Activated CD8-positive, alpha-beta memory T cell treated with anti-CD3 and anti-CD28 coated beads, Interleukin-2, amount 50 U/mL, for 24 hours (primary cell): Measurements from ENCODE around the gene GTPBP2.
"Not testable (repeated sequence)": the region's sequence is repeated elsewhere in the genome, so short reads cannot be mapped to it uniquely, and the experiment has no call there.

Source experiments
- DNase-seq: peaks from one replicate; pipeline ENCODE4 v3.0.0-alpha.2; 2020; ENCODE audit errors: extremely low read depth

Gene GTPBP2

GRCh38 chr6:43658161-43658560 lies 29.1 kb upstream of the GTPBP2 start:
- DNase-seq: no peak

- DNase-seq: no peak
Measured at GRCh38 chr6:43657221-43657802, 28.2 kb upstream of the GTPBP2 start.

GRCh38 chr6:43652822-43653221 lies 23.8 kb upstream of the GTPBP2 start:
- DNase-seq: not testable (repeated sequence)

- DNase-seq: no peak
Measured at GRCh38 chr6:43648248-43648647, 19.2 kb upstream of the GTPBP2 start.

- DNase-seq: no peak
Measured at GRCh38 chr6:43647613-43648012, 18.5 kb upstream of the GTPBP2 start.

GRCh38 chr6:43645613-43645964 lies 16.5 kb upstream of the GTPBP2 start:
- no peak for DNase-seq

- DNase-seq: no peak
Measured at GRCh38 chr6:43644940-43645612, 16.0 kb upstream of the GTPBP2 start, which contains the start of gene RSPH9. Gene RSPH9 (plus strand): TSS chr6:43645036. CDS start chr6:43645099, 63 bp downstream.

- no peak for DNase-seq
Measured at GRCh38 chr6:43639984-43640800, 11.1 kb upstream of the GTPBP2 start.

- no peak for DNase-seq
Measured at GRCh38 chr6:43636308-43636659, 7.2 kb upstream of the GTPBP2 start.

- peak; percentile 63 for DNase-seq
Measured at GRCh38 chr6:43635387-43636307, 6.6 kb upstream of the GTPBP2 start, which contains the start of gene MAD2L1BP. Gene MAD2L1BP (plus strand): TSS chr6:43635840. CDS start chr6:43635876, 36 bp downstream.

- DNase-seq: no peak
Measured at GRCh38 chr6:43634702-43635303, 5.7 kb upstream of the GTPBP2 start.

GRCh38 chr6:43633002-43633401 lies 3.9 kb upstream of the GTPBP2 start:
- not testable (repeated sequence) for DNase-seq

- no peak for DNase-seq
Measured at GRCh38 chr6:43630980-43631619, 2.0 kb upstream of the GTPBP2 start.

- peak; percentile 75 for DNase-seq
Measured at GRCh38 chr6:43629505-43630300, 639 bp upstream of the GTPBP2 start.

GRCh38 chr6:43628393-43629103 lies 516 bp downstream of the GTPBP2 start:
- no peak for DNase-seq

- no peak for DNase-seq
Measured at GRCh38 chr6:43627008-43627825, 1.8 kb downstream of the GTPBP2 start.

GRCh38 chr6:43625393-43625992 lies 3.6 kb downstream of the GTPBP2 start:
- no peak for DNase-seq

- DNase-seq: no peak
Measured at GRCh38 chr6:43624786-43625288, 4.2 kb downstream of the GTPBP2 start.
